Lung (tissue), 16 donors: ENCODE measurements around the gene PSD2. TPM values are rescaled to one million over a fixed set of nuclear protein-coding genes. Genes with fewer than 3 reads are reported as not detected.

Source experiments
- ATAC-seq: fragments of 200-7000 bp; cut with Tn5 transposase; one replicate; pipeline ENCODE4 v1.9.1; 2020; ENCODE audit warnings: moderate number of reproducible peaks; ENCODE audit not compliant: insufficient read depth, low FRiP score
- DNase-seq, 3 donors: peaks; one replicate each; pipeline ENCODE4 v3.0.0-alpha.2; 2013 to 2017
- H3K27ac ChIP-seq, 2 donors: one replicate each; pipeline ENCODE4 v1.5.1; 2013; ENCODE audit warnings: mild to moderate bottlenecking in 2 of 2, moderate library complexity in 2 of 2, control low read depth in 1 of 2, inconsistent platforms in 1 of 2, low read depth in 1 of 2, low read length in 1 of 2
- H3K27me3 ChIP-seq, 3 donors: one replicate each; pipeline ENCODE4 v1.5.1; 2013; ENCODE audit warnings: low read length in 2 of 3; ENCODE audit not compliant: control insufficient read depth in 3 of 3, insufficient read depth in 3 of 3
- H3K36me3 ChIP-seq, 4 donors: one replicate each; pipeline ENCODE4 v1.5.1; 2013; ENCODE audit warnings: low read length in 4 of 4, mild to moderate bottlenecking in 1 of 4, moderate library complexity in 1 of 4; ENCODE audit not compliant: control insufficient read depth in 4 of 4, insufficient read depth in 4 of 4
- H3K4me1 ChIP-seq, 5 donors: one replicate each; pipeline ENCODE4 v1.5.1; 2013; ENCODE audit warnings: low read length in 5 of 5, mild to moderate bottlenecking in 2 of 5, moderate library complexity in 1 of 5; ENCODE audit not compliant: control insufficient read depth in 5 of 5, insufficient read depth in 5 of 5
- H3K4me3 ChIP-seq: one replicate; pipeline ENCODE4 v1.5.1; 2013; ENCODE audit warnings: mild to moderate bottlenecking, control low read depth, moderate library complexity
- H3K9ac ChIP-seq, 2 donors: one replicate each; pipeline ENCODE4 v1.5.1; 2013; ENCODE audit warnings: low read length in 2 of 2, control low read depth in 1 of 2; ENCODE audit not compliant: insufficient read depth in 1 of 2
- H3K9me3 ChIP-seq, 4 donors: one replicate each; pipeline ENCODE4 v1.5.1; 2013; ENCODE audit warnings: low read length in 3 of 4, mild to moderate bottlenecking in 1 of 4, moderate library complexity in 1 of 4; ENCODE audit not compliant: control insufficient read depth in 4 of 4, insufficient read depth in 3 of 4
- whole genome bisulfite sequencing, 2 donors: extraction: QIAGEN DNeasy Blood & Tissue Kit; methylation state at CpG; one replicate each; pipeline ENCODE4 v1.1.7; 2013; 5-methylcytosine and 5-hydroxymethylcytosine counted together
- long read RNA-seq, 5 donors: transcript quantifications; one replicate each; lab custom pipeline, GENCODE V29; 2026
- polyA plus RNA-seq, 2 donors: library from polyadenylated mRNA; stranded (reverse); fragments of 200-250 nt; gene quantifications; one replicate each; pipeline ENCODE4 v1.2.1, GENCODE V29; 2013
- total RNA-seq, 2 donors: library from RNA; depleted of rRNA in 1 of 2; stranded (reverse); fragments of >200 nt in 1 of 2; gene quantifications; one replicate each; pipeline ENCODE4 v1.2.1, GENCODE V29; 2014 to 2021
- TF ChIP-seq, protein P1 (sequence below): IDR thresholded peaks from 2 replicates; pipeline ENCODE4 v1.5.1; 2012; ENCODE audit warnings: mild to moderate bottlenecking; ENCODE audit errors: control extremely low read depth, extremely low read depth
- donor health status: control.
- donor health status: control.
- donor health status: Bipolar disorder and iron deficiency.
- donor health status: healthy.
- donor health status: DM: yes; HTN: yes; CAD: no.

PSD2 gene
- total RNA-seq: under 1 TPM; 0.06 to 0.20 TPM
- under 1 TPM; 0.01 to 0.04 TPM for polyA plus RNA-seq
- long read RNA-seq, donor 1: 0 reads
- long read RNA-seq, donor 2: 0 reads
- long read RNA-seq, donor 3: 0 reads
- long read RNA-seq, donor 4: 0 reads
- long read RNA-seq, donor 5: 0 reads

DNA sequence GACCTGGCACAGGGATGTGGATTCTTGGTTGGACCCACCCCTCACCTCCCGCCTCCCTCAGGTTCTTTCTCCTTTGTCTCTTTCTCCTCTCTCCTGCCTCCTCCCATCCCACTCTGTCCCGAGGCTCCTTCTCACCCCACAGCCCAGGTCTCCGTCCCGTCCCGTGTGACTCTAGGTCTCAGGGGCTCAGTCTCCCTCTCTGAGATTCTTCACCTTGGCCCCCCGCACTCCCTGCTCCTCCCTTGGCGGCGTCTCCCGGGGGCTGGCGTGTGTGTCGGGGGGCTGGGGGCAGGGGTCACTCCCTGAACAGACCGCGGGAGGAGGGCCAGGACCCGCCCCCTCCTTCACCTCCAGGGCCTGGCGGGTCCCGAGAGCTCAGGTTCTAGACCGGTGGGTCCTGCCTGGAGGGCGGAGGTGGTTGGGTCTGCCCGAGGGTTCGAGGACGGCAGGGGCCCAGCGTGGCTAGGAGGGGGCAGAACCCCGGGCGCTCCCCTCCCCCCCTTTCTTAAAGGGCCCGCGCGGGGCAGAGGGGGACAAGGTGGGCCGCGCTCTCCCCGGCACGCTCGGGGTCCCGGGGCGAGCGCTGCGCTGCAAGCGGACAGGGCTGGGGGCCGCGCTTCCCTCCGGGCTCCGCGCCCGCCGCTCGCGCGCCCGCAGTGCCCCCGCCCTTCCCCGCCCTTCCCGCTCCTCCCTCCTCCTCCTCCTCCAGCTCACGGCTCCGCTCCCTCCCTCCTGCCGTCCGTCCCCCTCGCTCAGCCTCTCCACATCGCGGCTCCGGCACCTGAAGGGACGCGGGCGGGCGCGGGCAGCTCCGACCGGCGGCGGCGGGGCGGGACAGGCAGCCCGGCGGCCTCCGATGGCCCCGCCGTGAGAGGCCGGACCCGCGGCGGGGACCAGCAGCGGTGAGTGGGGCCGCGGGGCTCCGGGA lies at the start of gene PSD2:
TSS of gene PSD2 (plus strand) at position 735 of the 928 bp plus-strand sequence. CDS start 13,633 bp downstream, outside the sequence.
- Histone ChIP-seq H3K27ac (no peak within 1 kb of the TSS), H3K9me3 (no peaks in the 10 kb centered on the region), H3K4me1 (peaks cover 0 to 9% (median 2%) of the 10 kb centered on the region in 5 donors), H3K27me3 (peaks cover 5 to 38% (median 34%) of the 10 kb centered on the region in 3 donors), H3K4me3 (no peak within 1 kb of the TSS), H3K9ac (no peak within 1 kb of the TSS), H3K36me3 (no peaks in the 10 kb centered on the region)
- 5% methylated on average over 39 to 83 of the region's 83 CpGs for WGBS, 2 donors
- TF ChIP-seq, protein P1, sequence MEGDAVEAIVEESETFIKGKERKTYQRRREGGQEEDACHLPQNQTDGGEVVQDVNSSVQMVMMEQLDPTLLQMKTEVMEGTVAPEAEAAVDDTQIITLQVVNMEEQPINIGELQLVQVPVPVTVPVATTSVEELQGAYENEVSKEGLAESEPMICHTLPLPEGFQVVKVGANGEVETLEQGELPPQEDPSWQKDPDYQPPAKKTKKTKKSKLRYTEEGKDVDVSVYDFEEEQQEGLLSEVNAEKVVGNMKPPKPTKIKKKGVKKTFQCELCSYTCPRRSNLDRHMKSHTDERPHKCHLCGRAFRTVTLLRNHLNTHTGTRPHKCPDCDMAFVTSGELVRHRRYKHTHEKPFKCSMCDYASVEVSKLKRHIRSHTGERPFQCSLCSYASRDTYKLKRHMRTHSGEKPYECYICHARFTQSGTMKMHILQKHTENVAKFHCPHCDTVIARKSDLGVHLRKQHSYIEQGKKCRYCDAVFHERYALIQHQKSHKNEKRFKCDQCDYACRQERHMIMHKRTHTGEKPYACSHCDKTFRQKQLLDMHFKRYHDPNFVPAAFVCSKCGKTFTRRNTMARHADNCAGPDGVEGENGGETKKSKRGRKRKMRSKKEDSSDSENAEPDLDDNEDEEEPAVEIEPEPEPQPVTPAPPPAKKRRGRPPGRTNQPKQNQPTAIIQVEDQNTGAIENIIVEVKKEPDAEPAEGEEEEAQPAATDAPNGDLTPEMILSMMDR: no peak
- ATAC-seq (no peak), DNase-seq (peak; percentile 50 to 75 (median 59))

DNA sequence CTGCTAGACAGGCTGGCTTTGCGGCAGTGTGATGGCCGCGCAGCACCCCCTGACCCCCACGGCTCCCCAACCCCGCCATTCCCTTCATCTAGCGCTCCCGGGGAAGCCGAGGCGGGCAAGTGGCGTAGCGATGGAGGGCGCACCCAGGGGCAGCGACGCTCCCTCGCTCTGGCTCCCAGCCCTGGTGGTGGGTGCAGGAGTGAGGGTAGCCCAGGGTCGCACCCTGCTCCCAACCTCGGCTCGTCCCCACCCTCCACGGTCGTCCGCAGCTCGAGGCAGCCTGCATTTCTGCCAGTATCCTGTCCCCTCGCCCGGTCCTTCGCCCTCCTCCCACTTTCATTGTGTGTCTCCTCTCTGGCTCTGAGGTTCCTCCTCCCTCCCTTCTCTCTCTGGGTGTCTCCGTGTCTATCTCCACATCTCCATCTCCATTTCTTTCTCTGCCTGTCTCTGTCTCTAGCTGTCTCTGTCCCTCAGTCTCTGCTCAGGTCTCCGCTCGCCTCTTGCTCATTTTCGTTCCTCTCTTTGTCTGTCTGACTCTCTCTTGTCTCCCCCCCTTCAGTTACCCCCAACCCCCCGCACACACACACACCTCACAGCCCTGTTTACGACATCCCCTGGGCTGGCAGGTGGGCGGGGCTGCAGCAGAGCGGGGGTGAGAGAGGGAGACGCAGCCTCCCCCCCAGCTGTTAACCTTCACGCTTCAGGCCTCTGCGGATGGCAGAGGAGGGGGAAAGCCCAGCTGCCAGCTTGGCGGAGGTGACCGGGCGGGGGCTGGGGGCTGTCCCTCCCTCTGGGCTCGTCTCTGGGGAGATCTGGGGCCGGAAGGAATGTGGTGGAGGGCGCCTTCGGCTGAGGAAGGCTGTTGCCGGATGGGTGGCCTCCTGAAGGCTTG lies 48.7 kb upstream of the PSD2 start:
- WGBS, 2 donors: 2% methylated on average over 31 to 44 of the region's 44 CpGs
- ATAC-seq: no peak
- Histone ChIP-seq H3K27me3 (peaks cover 0 to 35% (median 26%) of the 10 kb centered on the region in 3 donors), H3K4me3 (no peak overlapping the region), H3K9me3 (no peaks in the 10 kb centered on the region), H3K4me1 (peaks cover 0 to 28% (median 24%) of the 10 kb centered on the region in 5 donors), H3K36me3 (no peaks in the 10 kb centered on the region), H3K27ac (no peak overlapping the region), H3K9ac (no peak overlapping the region)
- DNase-seq: no peak
- TF ChIP-seq, protein P1: no peak

DNA sequence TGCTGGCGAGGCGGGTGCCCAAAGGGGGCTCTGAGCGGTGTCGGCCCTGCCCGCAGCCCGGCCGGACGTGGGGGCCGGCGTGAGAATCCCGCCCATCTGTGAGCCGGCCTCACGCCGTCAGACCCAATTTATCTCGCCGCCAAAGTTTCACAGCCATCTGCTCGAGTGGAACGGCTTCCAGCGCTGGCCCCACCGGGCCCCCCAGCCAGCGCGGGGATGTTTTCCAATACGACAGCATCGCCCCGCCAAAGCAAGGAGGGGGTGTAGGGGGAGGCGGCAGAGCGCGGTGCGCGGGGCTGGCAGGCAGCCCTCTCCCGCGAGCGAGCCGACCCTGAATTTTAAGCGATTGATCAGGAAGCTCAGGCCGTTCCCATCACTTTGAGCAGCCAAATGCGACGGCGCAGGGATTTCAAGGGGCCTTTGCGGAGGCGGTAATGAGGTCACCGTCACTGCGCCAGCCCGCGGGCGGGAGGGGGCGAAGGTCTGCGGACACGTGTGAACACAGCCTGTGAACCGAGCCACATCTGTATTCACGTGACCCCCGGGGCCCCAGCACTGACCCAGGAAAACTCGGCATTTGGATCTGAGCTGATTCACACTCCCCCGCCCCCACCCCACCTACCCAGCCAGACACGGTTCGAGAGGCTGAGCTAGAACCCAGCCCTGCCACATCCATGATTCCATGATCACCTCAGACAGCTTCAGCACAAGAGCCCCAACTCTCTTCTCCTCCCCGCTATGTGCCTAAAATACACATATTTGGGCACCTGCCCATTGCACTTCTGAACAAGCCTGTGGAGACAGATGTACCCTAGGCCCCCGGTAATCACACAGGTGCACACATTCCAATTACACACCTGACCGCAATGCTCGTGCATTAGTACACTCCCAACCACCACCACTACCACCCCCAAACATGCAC lies 47.8 kb upstream of the PSD2 start:
- no peak overlapping the region for H3K4me3 ChIP-seq
- H3K9ac ChIP-seq: no peak overlapping the region

More for the DNA sequence above, 47.8 kb upstream of the PSD2 start:
- Histone ChIP-seq H3K4me1 (peaks cover 0 to 29% (median 25%) of the 10 kb centered on the region in 5 donors), H3K9me3 (peaks cover 0 to 3% (median 0%) of the 10 kb centered on the region in 4 donors), H3K36me3 (no peaks in the 10 kb centered on the region), H3K27ac (no peak overlapping the region), H3K27me3 (peaks cover 0 to 42% (median 32%) of the 10 kb centered on the region in 3 donors)
- TF ChIP-seq, protein P1: no peak
- DNase-seq (peak; percentile 55 to 67 (median 57)), ATAC-seq (peak; percentile 24)
- WGBS, 2 donors: 2% methylated on average over 55 to 60 of the region's 60 CpGs
